ENCODE data around the gene ZNF618. TPM values are rescaled to one million over a fixed set of nuclear protein-coding genes. Genes with fewer than 3 reads are reported as not detected.

Gene ZNF618
- total RNA-seq, 1 donor from 2014 or later, result 12.1 TPM

GRCh38 chr9:113896713-113897112 is 20.6 kb downstream of the ZNF618 start:
- Histone ChIP-seq H3K4me3 (ENCODE audit: low read depth, low read length) (no peak overlapping the region), H3K27me3 (ENCODE audit: control insufficient read depth, insufficient read depth, low read length) (no peaks in the 10 kb centered on the region), H3K36me3 (ENCODE audit: control insufficient read depth, insufficient read depth, low read length) (no peaks in the 10 kb centered on the region)
- TF ChIP-seq CTCF (IDR thresholded peaks at IDR 0.05; ENCODE audit: insufficient read depth, low read length, poor library complexity, severe bottlenecking), result no peak
- no peak for DNase-seq (ENCODE audit: low read depth)

GRCh38 chr9:113898151-113898550 is 22.0 kb downstream of the ZNF618 start:
- Histone ChIP-seq H3K27me3 (ENCODE audit: control insufficient read depth, insufficient read depth, low read length) (no peaks in the 10 kb centered on the region), H3K4me3 (ENCODE audit: low read depth, low read length) (no peak overlapping the region), H3K36me3 (ENCODE audit: control insufficient read depth, insufficient read depth, low read length) (no peaks in the 10 kb centered on the region)
- no peak for DNase-seq (ENCODE audit: low read depth)
- TF ChIP-seq CTCF (IDR thresholded peaks at IDR 0.05; ENCODE audit: insufficient read depth, low read length, poor library complexity, severe bottlenecking), result no peak

DNA sequence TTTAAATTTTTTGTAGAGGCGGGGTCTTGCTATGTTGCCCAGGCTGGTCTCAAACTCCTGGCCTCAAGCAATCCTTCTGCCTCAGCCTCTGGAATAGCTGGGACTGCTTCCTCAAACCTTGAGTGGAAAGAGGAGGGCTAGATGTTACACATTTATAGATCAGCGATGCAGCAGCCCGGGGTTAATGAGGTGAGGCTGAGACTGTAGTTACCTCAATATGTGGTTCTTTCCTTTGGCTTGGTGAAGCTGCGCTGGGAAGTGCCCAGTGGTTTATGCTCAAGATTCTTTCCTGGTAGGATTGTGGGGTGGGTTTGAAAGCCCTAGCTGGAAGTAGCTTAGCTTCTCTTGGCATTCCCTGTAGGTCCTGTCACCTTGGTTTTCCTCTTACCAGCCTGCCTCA is 22.5 kb downstream of the ZNF618 start:
- DNase-seq (ENCODE audit: low read depth), result peak; percentile 50
- Histone ChIP-seq H3K4me3 (ENCODE audit: low read depth, low read length) (no peak overlapping the region), H3K36me3 (ENCODE audit: control insufficient read depth, insufficient read depth, low read length) (no peaks in the 10 kb centered on the region), H3K27me3 (ENCODE audit: control insufficient read depth, insufficient read depth, low read length) (no peaks in the 10 kb centered on the region)
- TF ChIP-seq CTCF (IDR thresholded peaks at IDR 0.05; ENCODE audit: insufficient read depth, low read length, poor library complexity, severe bottlenecking), result no peak

DNA sequence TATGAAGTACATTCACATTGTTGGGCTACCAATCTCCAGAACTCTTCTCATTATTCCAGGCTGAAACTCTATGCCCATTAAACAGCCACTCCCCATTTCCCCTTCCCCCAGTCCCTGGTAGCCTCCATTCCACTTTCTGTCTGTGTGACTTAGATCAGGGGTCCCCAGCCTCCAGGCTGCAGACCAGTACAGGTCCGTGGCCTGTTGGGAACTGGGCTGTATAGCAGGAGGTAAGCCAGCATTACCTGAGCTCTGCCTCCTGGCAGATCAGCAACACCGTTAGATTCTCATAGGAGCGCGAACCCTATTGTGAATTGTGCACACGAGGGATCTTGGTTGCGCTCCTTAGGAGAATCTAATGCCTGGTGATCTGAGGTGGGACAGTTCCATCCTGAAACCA is 23.1 kb downstream of the ZNF618 start:
- H3K27me3 ChIP-seq (ENCODE audit: control insufficient read depth, insufficient read depth, low read length), result no peaks in the 10 kb centered on the region
- no peak for TF ChIP-seq CTCF (IDR thresholded peaks at IDR 0.05; ENCODE audit: insufficient read depth, low read length, poor library complexity, severe bottlenecking)
- no peak for DNase-seq (ENCODE audit: low read depth)
- no peaks in the 10 kb centered on the region for H3K36me3 ChIP-seq (ENCODE audit: control insufficient read depth, insufficient read depth, low read length)
- H3K4me3 ChIP-seq (ENCODE audit: low read depth, low read length), result no peak overlapping the region

DNA sequence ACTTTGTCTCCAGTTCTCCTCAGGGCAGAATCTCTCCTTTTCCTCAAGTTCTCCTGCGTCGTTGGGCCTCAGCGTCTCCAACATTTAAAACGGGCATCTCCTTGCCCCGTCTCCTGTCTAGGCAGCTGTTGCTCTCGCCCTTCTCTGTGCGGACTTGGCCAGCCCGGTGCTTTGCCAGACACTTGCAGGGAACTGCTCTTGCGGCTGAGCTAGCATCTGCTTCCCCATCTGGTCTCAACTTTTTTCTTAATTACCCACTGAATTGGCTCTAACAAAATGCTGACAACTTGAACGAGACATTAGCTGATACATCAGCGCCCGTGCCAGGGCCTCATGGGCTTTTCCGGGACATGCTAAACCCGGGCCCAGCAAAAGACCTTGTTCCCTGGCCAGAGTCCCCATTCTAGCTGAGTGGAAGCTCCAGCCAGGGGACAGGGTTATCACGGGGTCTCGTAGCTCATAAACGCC is 25.1 kb downstream of the ZNF618 start:
- H3K4me3 ChIP-seq (ENCODE audit: low read depth, low read length), result no peak overlapping the region
- no peak for DNase-seq (ENCODE audit: low read depth)
- no peak for TF ChIP-seq CTCF (IDR thresholded peaks at IDR 0.05; ENCODE audit: insufficient read depth, low read length, poor library complexity, severe bottlenecking)
- no peaks in the 10 kb centered on the region for H3K36me3 ChIP-seq (ENCODE audit: control insufficient read depth, insufficient read depth, low read length)
- H3K27me3 ChIP-seq (ENCODE audit: control insufficient read depth, insufficient read depth, low read length), result no peaks in the 10 kb centered on the region

DNA sequence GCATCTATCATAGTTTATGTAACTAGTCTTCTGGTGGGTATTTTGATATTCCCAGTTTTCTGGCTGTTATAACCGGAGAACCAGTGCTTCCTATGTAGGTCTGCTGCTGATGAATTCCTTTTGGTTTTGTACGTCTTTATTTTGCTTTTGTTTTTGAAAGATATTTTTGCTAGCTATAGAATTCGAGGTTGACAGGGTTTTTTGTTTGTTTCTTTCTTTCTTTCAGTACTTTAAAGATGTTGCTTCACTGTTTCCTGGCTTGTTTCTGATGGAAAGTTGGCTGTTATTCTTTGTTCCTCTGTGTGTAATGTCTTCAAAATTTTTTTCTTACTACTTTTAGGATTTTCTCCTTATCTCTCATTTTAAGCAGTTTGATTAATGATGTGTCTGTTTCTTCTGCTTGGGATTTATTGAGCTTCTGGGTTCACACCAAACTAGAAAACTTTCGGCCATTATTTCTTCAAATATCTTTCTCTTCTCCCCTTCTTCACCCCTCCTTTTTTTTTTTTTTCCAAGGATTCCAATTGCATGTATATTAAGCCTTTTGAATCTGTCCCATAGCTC is 27.5 kb downstream of the ZNF618 start:
- H3K27me3 ChIP-seq (ENCODE audit: control insufficient read depth, insufficient read depth, low read length), result no peaks in the 10 kb centered on the region
- no peak for TF ChIP-seq CTCF (IDR thresholded peaks at IDR 0.05; ENCODE audit: insufficient read depth, low read length, poor library complexity, severe bottlenecking)
- H3K36me3 ChIP-seq (ENCODE audit: control insufficient read depth, insufficient read depth, low read length), result no peaks in the 10 kb centered on the region
- no peak for DNase-seq (ENCODE audit: low read depth)
- H3K4me3 ChIP-seq (ENCODE audit: low read depth, low read length), result no peak overlapping the region

Data from kidney epithelial cell (primary cell).